Measurements from ENCODE around the gene SNAI3. TPM values are rescaled to one million over a fixed set of nuclear protein-coding genes. Genes with fewer than 3 reads are reported as not detected.

SNAI3 gene
- total RNA-seq, 2 experiments from 2014 or later: 5.2 to 5.3 TPM

DNA sequence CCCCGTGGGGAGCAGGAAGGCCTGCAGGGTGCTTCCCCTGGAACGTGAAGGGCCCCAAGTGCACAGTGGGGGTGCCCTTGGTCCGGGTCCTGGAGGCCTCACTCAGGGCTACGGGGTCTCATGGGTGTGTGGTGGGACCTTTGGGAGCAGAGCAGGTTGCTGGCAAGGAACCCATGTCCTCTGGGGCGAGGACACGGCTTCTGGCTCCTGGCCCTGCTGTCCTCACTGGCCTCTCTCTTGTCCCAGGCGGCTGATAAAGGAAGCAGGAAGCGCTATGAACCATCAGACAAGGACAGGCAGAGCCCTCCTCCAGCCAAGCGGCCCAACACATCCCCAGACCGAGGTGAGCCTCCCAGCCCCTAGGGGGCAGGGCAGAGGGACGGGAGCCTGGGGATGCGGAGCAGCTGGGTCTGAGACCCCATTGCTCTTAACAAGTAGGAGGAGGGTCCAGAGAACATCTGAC is 57.8 kb downstream of the SNAI3 start:
- Mint-ChIP-seq H3K9me3 (no peaks in the 10 kb centered on the region), H3K36me3 (ENCODE audit: low read depth) (peaks cover 23% of the 10 kb centered on the region), H3K27me3 (no peaks in the 10 kb centered on the region), H3K27ac (no peak overlapping the region), H3K4me3 (no peak overlapping the region), H3K4me1 (ENCODE audit: low read depth) (peaks cover 12% of the 10 kb centered on the region)
- intact Hi-C loops (cut with micrococcal nuclease): no loop called here
- ATAC-seq: peak; percentile 25
- TF ChIP-seq, protein P1, sequence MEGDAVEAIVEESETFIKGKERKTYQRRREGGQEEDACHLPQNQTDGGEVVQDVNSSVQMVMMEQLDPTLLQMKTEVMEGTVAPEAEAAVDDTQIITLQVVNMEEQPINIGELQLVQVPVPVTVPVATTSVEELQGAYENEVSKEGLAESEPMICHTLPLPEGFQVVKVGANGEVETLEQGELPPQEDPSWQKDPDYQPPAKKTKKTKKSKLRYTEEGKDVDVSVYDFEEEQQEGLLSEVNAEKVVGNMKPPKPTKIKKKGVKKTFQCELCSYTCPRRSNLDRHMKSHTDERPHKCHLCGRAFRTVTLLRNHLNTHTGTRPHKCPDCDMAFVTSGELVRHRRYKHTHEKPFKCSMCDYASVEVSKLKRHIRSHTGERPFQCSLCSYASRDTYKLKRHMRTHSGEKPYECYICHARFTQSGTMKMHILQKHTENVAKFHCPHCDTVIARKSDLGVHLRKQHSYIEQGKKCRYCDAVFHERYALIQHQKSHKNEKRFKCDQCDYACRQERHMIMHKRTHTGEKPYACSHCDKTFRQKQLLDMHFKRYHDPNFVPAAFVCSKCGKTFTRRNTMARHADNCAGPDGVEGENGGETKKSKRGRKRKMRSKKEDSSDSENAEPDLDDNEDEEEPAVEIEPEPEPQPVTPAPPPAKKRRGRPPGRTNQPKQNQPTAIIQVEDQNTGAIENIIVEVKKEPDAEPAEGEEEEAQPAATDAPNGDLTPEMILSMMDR (IDR thresholded peaks at IDR 0.05): peak; percentile 37
- ChIA-PET CTCF (interaction anchor here (0.7 to 1.4 kb wide), 4 partner anchors 8 to 77 kb away, joined by 3 to 4 read pairs (median 4); no protein-coding TSS in a partner anchor), POLR2A (no interaction called here)
- DNase-seq: no peak

Small RNA genes lying within 50 kb of the gene (microRNA-seq; reads per million reads assigned to microRNA genes)
- not detected for gene MIR4722 (ENCODE audit: borderline microRNAs expressed, borderline replicate concordance)

Other genes with a start within 250 kb of the SNAI3 start
- 10 to 100 TPM; 15.0 to 18.0 TPM for gene ZFPM1, start 233.2 kb downstream of the SNAI3 start, total RNA-seq
- 10 to 100 TPM; 67.7 to 73.5 TPM for gene ZC3H18, start 116.1 kb downstream of the SNAI3 start, total RNA-seq
- gene IL17C, start 47.9 kb downstream of the SNAI3 start, total RNA-seq: under 1 TPM in 1 of 2 experiments, not detected in 1; 0.31 TPM
- gene CYBA, start 35.5 kb downstream of the SNAI3 start, total RNA-seq: 100 to 1,000 TPM; 230 to 236 TPM
- 10 to 100 TPM; 83.1 to 89.9 TPM for gene MVD, start 23.4 kb downstream of the SNAI3 start, total RNA-seq
- gene RNF166, start 19.9 kb upstream of the SNAI3 start, total RNA-seq: 10 to 100 TPM; 80.7 to 82.4 TPM
- gene CTU2, start 20.0 kb upstream of the SNAI3 start, total RNA-seq: 10 to 100 TPM; 37.1 to 37.8 TPM
- gene PIEZO1, start 98.7 kb upstream of the SNAI3 start, total RNA-seq: 10 to 100 TPM; 87.7 to 91.8 TPM
- gene CDT1, start 117.3 kb upstream of the SNAI3 start, total RNA-seq: 100 to 1,000 TPM; 180 to 182 TPM
- gene APRT, start 125.4 kb upstream of the SNAI3 start, total RNA-seq: 100 to 1,000 TPM; 236 to 240 TPM
- 10 to 100 TPM; 24.5 to 25.4 TPM for gene GALNS, start 170.4 kb upstream of the SNAI3 start, total RNA-seq
- 10 to 100 TPM; 56.4 to 61.9 TPM for gene TRAPPC2L, start 170.6 kb upstream of the SNAI3 start, total RNA-seq
- gene PABPN1L, start 180.2 kb upstream of the SNAI3 start, total RNA-seq: not detected

All from activated CD8-positive, alpha-beta T cell treated with anti-CD3 and anti-CD28 coated beads for 36 hours (primary cell).